ENCODE results near the gene MYL4. TPM values are rescaled to one million over a fixed set of nuclear protein-coding genes. Genes with fewer than 3 reads are reported as not detected.

The MYL4 gene
- total and polyA plus RNA-seq, 2 of the 8 experiments (the other 6 are each of a cell fraction or from before 2014, with no cell fraction given), result 0.12 TPM; not detected in 1

DNA sequence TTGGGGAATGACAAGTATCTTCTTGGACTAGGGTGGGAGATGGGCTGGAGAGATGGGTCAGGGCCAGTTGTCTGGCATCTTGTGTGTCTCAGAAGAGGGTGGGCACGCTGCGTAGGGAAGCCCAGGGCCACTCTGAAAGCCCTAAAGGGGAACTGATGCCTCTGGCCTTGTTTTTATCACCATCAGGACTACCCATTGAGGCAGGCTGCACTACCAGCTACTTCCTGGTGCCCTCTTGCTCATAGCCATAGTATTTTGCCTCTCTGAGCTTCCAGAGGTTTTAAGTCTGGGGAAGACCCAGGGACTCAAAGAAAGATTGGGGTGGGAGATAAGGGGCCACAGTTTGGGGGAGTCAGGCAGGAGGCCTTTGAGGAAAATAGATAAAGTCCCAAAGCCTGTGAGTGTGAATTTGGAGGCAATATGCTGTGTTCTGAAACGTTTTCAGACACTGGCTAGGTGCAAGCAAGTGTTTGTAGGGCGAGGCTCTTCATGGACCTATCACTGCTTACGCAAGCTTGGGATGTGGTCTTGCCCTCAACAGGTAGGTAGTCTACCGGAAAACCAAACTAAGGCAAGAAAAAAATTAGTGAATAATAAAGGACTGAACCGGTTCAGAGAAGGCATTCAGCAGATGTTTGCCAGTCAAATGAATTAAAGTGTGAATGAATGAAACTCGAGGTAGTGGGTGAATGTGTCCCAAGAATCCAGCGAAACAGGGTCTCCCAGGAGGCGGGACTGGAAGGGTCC is 43.8 kb downstream of the MYL4 start (continued):
- no peak for TF ChIP-seq NANOG (IDR thresholded peaks at IDR 0.05; ENCODE audit: insufficient read depth, low read depth, low read length, poor library complexity, severe bottlenecking)
- no peak for TF ChIP-seq SP2 (IDR thresholded peaks at IDR 0.05; ENCODE audit: low read length)
- no peak for TF ChIP-seq KDM1A (IDR thresholded peaks at IDR 0.05; ENCODE audit: borderline replicate concordance, low read length)
- no peak for TF ChIP-seq EZH2 (IDR thresholded peaks at IDR 0.05; ENCODE audit: low read depth, low read length, severe bottlenecking)
